Lower leg skin (tissue), 4 donors: ENCODE data around the gene PHRF1. TPM values are rescaled to one million over a fixed set of nuclear protein-coding genes. Genes with fewer than 3 reads are reported as not detected.

Source experiments
- DNase-seq, 2 donors: peaks; one replicate each; pipeline ENCODE4 v3.0.0-alpha.2; 2019; ENCODE audit warnings: low spot score in 2 of 2
- H3K4me3 ChIP-seq: fragments of 200-600 bp; sonication (generic); 2 replicates; pipeline ENCODE4 v1.5.1; 2017; ENCODE audit warnings: mild to moderate bottlenecking, low read depth; ENCODE audit not compliant: poor library complexity, severe bottlenecking
- CTCF ChIP-seq, 3 donors: fragments of 450-650 bp; IDR thresholded peaks; one replicate each; pipeline ENCODE4 v1.5.1; 2016; ENCODE audit warnings: antibody characterized with exemption in 3 of 3, mild to moderate bottlenecking in 3 of 3, moderate library complexity in 2 of 3
- POLR2A ChIP-seq, 2 donors: fragments of 450-650 bp; IDR thresholded peaks; one replicate each; pipeline ENCODE4 v1.6.1; 2016 to 2017; ENCODE audit warnings: antibody characterized with exemption in 2 of 2, mild to moderate bottlenecking in 1 of 2, moderate library complexity in 1 of 2
- whole genome bisulfite sequencing, 2 donors: methylation state at CpG; one replicate each; pipeline ENCODE4 v1.1.5; 2018; 5-methylcytosine and 5-hydroxymethylcytosine counted together
- intact Hi-C: fragments of 100-400 bp; cut with DNase I; formaldehyde crosslinking; loops from one replicate; pipeline ENCODE4 v1.15.0; 2023; ENCODE audit warnings: low total_unique reads
- total RNA-seq, 4 donors: library from RNA; depleted of rRNA; stranded (reverse); fragments of >200 nt; gene quantifications; one replicate each; pipeline ENCODE4 v1.1.0, GENCODE V29; 2016

Gene PHRF1
- total RNA-seq, 4 donors from 2014 or later = 30.0 to 55.2 (median 31.5) TPM

- TF ChIP-seq POLR2A (IDR thresholded peaks at IDR 0.05) = no peak
- no peak for TF ChIP-seq CTCF (IDR thresholded peaks at IDR 0.05)
- WGBS, 2 donors = 1% methylated on average over 16 to 23 of the region's 81 CpGs
Measured at GRCh38 chr11:575313-575995, 816 bp upstream of the PHRF1 start.

GRCh38 chr11:576811-577610 lies 741 bp downstream of the PHRF1 start:
- no peak for TF ChIP-seq POLR2A (IDR thresholded peaks at IDR 0.05)
- intact Hi-C loops = no loop called here
- peak in 1 of 2 donors; percentile 88 for DNase-seq
- H3K4me3 ChIP-seq = peak overlapping the region; percentile 84
- 5 to 6% methylated on average over 26 to 29 of the region's 48 CpGs for WGBS, 2 donors

More at GRCh38 chr11:575313-575995, 816 bp upstream of the PHRF1 start:
- H3K4me3 ChIP-seq = peak overlapping the region; percentile 44
- DNase-seq = peak in 1 of 2 donors; percentile 94
- intact Hi-C loops = no loop called here

GRCh38 chr11:577611-577894 lies 1.3 kb downstream of the PHRF1 start:
- H3K4me3 ChIP-seq = no peak overlapping the region
- intact Hi-C loops = no loop called here
- DNase-seq = no peak
- 33 to 42% methylated on average over 6 of the region's 6 CpGs for WGBS, 2 donors
- TF ChIP-seq CTCF (IDR thresholded peaks at IDR 0.05) = no peak
- TF ChIP-seq POLR2A (IDR thresholded peaks at IDR 0.05) = no peak

- intact Hi-C loops = no loop called here
- H3K4me3 ChIP-seq = no peak overlapping the region
- TF ChIP-seq CTCF (IDR thresholded peaks at IDR 0.05) (no peak), POLR2A (IDR thresholded peaks at IDR 0.05) (no peak)
- DNase-seq = no peak
- WGBS, 2 donors = 41 to 48% methylated on average over 21 of the region's 21 CpGs
Measured at GRCh38 chr11:578276-579035, 2.2 kb downstream of the PHRF1 start.

- H3K4me3 ChIP-seq = no peak overlapping the region
- TF ChIP-seq CTCF (IDR thresholded peaks at IDR 0.05) (no peak), POLR2A (IDR thresholded peaks at IDR 0.05) (no peak)
- DNase-seq = no peak
- intact Hi-C loops = no loop called here
- WGBS, 2 donors = 77 to 80% methylated on average over 20 of the region's 20 CpGs
Measured at GRCh38 chr11:579830-580601, 3.7 kb downstream of the PHRF1 start.
